ENCODE measurements around the gene LRRC46. TPM values are rescaled to one million over a fixed set of nuclear protein-coding genes. Genes with fewer than 3 reads are reported as not detected.

Gene LRRC46
- total RNA-seq, 1 experiment from 2014 or later = 0.39 TPM

DNA sequence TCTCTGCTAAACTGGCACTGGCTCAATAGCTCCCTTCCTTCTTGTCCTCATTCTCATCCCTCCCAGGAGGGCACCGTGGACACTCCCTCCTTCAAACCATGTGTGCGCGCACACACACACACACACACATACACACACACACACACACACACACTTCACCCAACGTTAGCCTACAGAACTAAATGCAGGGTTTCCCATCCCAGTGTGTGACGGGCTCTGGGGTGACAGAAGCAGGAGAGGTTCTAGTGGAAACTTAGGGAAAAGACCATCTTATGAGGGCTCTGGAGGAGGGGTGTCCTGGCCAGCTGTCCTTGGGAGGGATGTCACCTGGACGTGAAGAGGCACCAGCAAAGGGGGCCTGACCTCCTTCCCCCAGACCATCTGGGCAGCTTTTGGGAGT, 29.6 kb upstream of the LRRC46 start:
- ChIA-PET POLR2A (interaction anchor here (1.3 kb wide), 1 partner anchor 12 kb away, joined by 3 read pairs; no protein-coding TSS in a partner anchor), CTCF (interaction anchor here (0.6 to 1.7 kb wide), 12 partner anchors 12 to 169 kb away, joined by 3 to 6 read pairs (median 4); partner anchors contain the start of genes CDK5RAP3, OSBPL7 and TBX21)
- peaks cover 2% of the 10 kb centered on the region; the same call in 1 of the 2 replicates for H3K27me3 Mint-ChIP-seq (ENCODE audit: low read depth)
- H3K4me3 Mint-ChIP-seq = no peak overlapping the region
- no peaks in the 10 kb centered on the region for H3K9me3 Mint-ChIP-seq
- TF ChIP-seq GTF2I (CRISPR knock-in tag; conservative IDR thresholded peaks at IDR 0.05) = no peak
- no peak for TF ChIP-seq KAT7 (CRISPR knock-in tag; IDR thresholded peaks at IDR 0.05; ENCODE audit: borderline replicate concordance)
- no peak for TF ChIP-seq NR2C2 (CRISPR knock-in tag; IDR thresholded peaks at IDR 0.05)
- TF ChIP-seq ZNF219 (CRISPR knock-in tag; IDR thresholded peaks at IDR 0.05; ENCODE audit: borderline replicate concordance) = no peak
- no peaks in the 10 kb centered on the region for H3K4me1 Mint-ChIP-seq
- DNase-seq (ENCODE audit: low spot score) (no peak), ATAC-seq (no peak)
- H3K27ac Mint-ChIP-seq = no peak overlapping the region
- no peaks in the 10 kb centered on the region for H3K36me3 Mint-ChIP-seq

DNA sequence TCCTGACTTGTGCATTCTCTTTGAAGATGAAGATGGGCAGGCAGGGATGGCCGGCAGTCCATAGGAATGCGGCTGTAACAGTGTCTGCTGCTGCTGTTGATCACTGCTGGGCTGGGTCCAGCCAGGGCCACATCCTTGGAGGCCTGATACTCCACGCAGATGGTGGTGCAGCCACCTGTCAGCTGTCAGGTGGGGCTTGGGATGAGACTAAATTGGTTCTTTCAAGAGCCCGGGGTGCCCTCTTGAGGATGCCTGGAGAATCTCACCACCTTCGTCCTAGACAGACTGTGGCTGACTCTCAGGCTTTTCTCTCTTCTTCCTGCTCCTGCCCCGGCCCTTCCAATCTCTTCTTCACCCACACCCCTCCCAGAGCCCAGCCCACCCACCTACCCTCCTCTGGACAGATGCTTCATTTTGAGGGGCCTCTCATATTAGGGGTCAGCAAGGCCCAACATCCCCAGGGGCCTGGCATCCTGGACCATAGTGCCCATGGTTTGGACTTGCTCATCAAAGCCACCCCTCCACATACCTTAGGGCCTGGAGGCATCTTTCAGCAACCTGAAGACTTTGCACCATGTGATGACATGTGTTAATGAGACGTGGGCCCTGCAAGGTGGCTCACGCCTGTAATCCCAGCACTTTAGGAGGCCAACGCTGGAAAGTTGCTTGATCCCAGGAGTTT, 29.0 kb upstream of the LRRC46 start:
- POLR2A ChIA-PET = interaction anchor here (1.3 kb wide), 1 partner anchor 13 kb away, joined by 3 read pairs; no protein-coding TSS in a partner anchor
- Mint-ChIP-seq H3K27me3 (ENCODE audit: low read depth) (peaks cover 2% of the 10 kb centered on the region; the same call in 1 of the 2 replicates), H3K4me3 (no peak overlapping the region), H3K4me1 (no peaks in the 10 kb centered on the region), H3K27ac (no peak overlapping the region), H3K9me3 (no peaks in the 10 kb centered on the region), H3K36me3 (no peaks in the 10 kb centered on the region)
- CTCF ChIA-PET = interaction anchor here (0.6 to 1.7 kb wide), 11 partner anchors 13 to 168 kb away, joined by 3 to 6 read pairs (median 4); partner anchors contain the start of genes CDK5RAP3, OSBPL7 and TBX21
- TF ChIP-seq, protein P1, sequence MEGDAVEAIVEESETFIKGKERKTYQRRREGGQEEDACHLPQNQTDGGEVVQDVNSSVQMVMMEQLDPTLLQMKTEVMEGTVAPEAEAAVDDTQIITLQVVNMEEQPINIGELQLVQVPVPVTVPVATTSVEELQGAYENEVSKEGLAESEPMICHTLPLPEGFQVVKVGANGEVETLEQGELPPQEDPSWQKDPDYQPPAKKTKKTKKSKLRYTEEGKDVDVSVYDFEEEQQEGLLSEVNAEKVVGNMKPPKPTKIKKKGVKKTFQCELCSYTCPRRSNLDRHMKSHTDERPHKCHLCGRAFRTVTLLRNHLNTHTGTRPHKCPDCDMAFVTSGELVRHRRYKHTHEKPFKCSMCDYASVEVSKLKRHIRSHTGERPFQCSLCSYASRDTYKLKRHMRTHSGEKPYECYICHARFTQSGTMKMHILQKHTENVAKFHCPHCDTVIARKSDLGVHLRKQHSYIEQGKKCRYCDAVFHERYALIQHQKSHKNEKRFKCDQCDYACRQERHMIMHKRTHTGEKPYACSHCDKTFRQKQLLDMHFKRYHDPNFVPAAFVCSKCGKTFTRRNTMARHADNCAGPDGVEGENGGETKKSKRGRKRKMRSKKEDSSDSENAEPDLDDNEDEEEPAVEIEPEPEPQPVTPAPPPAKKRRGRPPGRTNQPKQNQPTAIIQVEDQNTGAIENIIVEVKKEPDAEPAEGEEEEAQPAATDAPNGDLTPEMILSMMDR (IDR thresholded peaks at IDR 0.05) = peak; percentile 49; the same call in 1 of the 2 replicates
- TF ChIP-seq ZBTB21 (CRISPR knock-in tag; IDR thresholded peaks at IDR 0.05; ENCODE audit: borderline replicate concordance) = no peak
- DNase-seq (ENCODE audit: low spot score) = peak; percentile 75
- ATAC-seq = peak; percentile 94

DNA sequence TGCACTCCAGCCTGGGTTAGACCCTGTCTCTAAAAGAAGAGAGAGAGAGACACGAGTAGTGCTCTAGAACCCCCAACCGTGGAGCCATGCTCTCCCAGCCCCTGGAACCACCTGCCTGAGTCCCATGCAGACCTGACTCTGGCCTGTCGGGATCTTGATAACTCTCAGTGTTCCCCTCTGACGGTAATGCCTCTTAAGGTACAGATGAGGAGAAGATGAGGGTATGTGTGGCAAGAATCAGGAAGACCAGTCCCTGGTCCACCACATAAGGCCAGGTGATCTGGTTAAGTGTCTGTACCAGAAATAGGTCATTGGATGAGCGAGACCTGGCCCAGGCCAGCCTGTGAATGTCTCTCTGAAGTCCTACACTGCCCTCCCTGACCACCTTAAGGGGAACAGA, 28.3 kb upstream of the LRRC46 start:
- POLR2A ChIA-PET = no interaction called here
- no peaks in the 10 kb centered on the region for H3K9me3 Mint-ChIP-seq
- CTCF ChIA-PET = interaction anchor here (1.4 kb wide), 1 partner anchor 61 kb away, joined by 3 read pairs; no protein-coding TSS in a partner anchor
- ATAC-seq = no peak
- H3K27me3 Mint-ChIP-seq (ENCODE audit: low read depth) = peaks cover 2% of the 10 kb centered on the region; the same call in 1 of the 2 replicates
- no peak overlapping the region for H3K4me3 Mint-ChIP-seq
- DNase-seq (ENCODE audit: low spot score) = no peak
- TF ChIP-seq, protein P2, sequence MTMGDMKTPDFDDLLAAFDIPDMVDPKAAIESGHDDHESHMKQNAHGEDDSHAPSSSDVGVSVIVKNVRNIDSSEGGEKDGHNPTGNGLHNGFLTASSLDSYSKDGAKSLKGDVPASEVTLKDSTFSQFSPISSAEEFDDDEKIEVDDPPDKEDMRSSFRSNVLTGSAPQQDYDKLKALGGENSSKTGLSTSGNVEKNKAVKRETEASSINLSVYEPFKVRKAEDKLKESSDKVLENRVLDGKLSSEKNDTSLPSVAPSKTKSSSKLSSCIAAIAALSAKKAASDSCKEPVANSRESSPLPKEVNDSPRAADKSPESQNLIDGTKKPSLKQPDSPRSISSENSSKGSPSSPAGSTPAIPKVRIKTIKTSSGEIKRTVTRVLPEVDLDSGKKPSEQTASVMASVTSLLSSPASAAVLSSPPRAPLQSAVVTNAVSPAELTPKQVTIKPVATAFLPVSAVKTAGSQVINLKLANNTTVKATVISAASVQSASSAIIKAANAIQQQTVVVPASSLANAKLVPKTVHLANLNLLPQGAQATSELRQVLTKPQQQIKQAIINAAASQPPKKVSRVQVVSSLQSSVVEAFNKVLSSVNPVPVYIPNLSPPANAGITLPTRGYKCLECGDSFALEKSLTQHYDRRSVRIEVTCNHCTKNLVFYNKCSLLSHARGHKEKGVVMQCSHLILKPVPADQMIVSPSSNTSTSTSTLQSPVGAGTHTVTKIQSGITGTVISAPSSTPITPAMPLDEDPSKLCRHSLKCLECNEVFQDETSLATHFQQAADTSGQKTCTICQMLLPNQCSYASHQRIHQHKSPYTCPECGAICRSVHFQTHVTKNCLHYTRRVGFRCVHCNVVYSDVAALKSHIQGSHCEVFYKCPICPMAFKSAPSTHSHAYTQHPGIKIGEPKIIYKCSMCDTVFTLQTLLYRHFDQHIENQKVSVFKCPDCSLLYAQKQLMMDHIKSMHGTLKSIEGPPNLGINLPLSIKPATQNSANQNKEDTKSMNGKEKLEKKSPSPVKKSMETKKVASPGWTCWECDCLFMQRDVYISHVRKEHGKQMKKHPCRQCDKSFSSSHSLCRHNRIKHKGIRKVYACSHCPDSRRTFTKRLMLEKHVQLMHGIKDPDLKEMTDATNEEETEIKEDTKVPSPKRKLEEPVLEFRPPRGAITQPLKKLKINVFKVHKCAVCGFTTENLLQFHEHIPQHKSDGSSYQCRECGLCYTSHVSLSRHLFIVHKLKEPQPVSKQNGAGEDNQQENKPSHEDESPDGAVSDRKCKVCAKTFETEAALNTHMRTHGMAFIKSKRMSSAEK (CRISPR knock-in tag; IDR thresholded peaks at IDR 0.05; ENCODE audit: borderline replicate concordance) = no peak
- TF ChIP-seq NR1H2 (CRISPR knock-in tag; IDR thresholded peaks at IDR 0.05) = no peak
- no peak for TF ChIP-seq RELA (CRISPR knock-in tag; IDR thresholded peaks at IDR 0.05; ENCODE audit: borderline replicate concordance)
- TF ChIP-seq, protein P3, sequence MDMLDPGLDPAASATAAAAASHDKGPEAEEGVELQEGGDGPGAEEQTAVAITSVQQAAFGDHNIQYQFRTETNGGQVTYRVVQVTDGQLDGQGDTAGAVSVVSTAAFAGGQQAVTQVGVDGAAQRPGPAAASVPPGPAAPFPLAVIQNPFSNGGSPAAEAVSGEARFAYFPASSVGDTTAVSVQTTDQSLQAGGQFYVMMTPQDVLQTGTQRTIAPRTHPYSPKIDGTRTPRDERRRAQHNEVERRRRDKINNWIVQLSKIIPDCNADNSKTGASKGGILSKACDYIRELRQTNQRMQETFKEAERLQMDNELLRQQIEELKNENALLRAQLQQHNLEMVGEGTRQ (CRISPR knock-in tag; IDR thresholded peaks at IDR 0.05) = no peak
- TF ChIP-seq ZNF416 (CRISPR knock-in tag; IDR thresholded peaks at IDR 0.05) = no peak
- TF ChIP-seq, protein P4, sequence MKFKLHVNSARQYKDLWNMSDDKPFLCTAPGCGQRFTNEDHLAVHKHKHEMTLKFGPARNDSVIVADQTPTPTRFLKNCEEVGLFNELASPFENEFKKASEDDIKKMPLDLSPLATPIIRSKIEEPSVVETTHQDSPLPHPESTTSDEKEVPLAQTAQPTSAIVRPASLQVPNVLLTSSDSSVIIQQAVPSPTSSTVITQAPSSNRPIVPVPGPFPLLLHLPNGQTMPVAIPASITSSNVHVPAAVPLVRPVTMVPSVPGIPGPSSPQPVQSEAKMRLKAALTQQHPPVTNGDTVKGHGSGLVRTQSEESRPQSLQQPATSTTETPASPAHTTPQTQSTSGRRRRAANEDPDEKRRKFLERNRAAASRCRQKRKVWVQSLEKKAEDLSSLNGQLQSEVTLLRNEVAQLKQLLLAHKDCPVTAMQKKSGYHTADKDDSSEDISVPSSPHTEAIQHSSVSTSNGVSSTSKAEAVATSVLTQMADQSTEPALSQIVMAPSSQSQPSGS (CRISPR knock-in tag; IDR thresholded peaks at IDR 0.05; ENCODE audit: borderline replicate concordance, low read depth) = no peak
- no peak for TF ChIP-seq SP1 (CRISPR knock-in tag; conservative IDR thresholded peaks at IDR 0.05)
- TF ChIP-seq, protein P5, sequence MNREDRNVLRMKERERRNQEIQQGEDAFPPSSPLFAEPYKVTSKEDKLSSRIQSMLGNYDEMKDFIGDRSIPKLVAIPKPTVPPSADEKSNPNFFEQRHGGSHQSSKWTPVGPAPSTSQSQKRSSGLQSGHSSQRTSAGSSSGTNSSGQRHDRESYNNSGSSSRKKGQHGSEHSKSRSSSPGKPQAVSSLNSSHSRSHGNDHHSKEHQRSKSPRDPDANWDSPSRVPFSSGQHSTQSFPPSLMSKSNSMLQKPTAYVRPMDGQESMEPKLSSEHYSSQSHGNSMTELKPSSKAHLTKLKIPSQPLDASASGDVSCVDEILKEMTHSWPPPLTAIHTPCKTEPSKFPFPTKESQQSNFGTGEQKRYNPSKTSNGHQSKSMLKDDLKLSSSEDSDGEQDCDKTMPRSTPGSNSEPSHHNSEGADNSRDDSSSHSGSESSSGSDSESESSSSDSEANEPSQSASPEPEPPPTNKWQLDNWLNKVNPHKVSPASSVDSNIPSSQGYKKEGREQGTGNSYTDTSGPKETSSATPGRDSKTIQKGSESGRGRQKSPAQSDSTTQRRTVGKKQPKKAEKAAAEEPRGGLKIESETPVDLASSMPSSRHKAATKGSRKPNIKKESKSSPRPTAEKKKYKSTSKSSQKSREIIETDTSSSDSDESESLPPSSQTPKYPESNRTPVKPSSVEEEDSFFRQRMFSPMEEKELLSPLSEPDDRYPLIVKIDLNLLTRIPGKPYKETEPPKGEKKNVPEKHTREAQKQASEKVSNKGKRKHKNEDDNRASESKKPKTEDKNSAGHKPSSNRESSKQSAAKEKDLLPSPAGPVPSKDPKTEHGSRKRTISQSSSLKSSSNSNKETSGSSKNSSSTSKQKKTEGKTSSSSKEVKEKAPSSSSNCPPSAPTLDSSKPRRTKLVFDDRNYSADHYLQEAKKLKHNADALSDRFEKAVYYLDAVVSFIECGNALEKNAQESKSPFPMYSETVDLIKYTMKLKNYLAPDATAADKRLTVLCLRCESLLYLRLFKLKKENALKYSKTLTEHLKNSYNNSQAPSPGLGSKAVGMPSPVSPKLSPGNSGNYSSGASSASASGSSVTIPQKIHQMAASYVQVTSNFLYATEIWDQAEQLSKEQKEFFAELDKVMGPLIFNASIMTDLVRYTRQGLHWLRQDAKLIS (CRISPR knock-in tag; IDR thresholded peaks at IDR 0.05; ENCODE audit: borderline replicate concordance) = no peak
- no peak for TF ChIP-seq SOX15 (CRISPR knock-in tag; IDR thresholded peaks at IDR 0.05)
- TF ChIP-seq ZBTB21 (CRISPR knock-in tag; IDR thresholded peaks at IDR 0.05; ENCODE audit: borderline replicate concordance) = no peak
- TF ChIP-seq, protein P6, sequence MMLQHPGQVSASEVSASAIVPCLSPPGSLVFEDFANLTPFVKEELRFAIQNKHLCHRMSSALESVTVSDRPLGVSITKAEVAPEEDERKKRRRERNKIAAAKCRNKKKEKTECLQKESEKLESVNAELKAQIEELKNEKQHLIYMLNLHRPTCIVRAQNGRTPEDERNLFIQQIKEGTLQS (CRISPR knock-in tag; conservative IDR thresholded peaks at IDR 0.05) = no peak
- TF ChIP-seq, protein P7, sequence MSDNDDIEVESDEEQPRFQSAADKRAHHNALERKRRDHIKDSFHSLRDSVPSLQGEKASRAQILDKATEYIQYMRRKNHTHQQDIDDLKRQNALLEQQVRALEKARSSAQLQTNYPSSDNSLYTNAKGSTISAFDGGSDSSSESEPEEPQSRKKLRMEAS (CRISPR knock-in tag; IDR thresholded peaks at IDR 0.05) = no peak
- no peaks in the 10 kb centered on the region for H3K36me3 Mint-ChIP-seq
- H3K27ac Mint-ChIP-seq = no peak overlapping the region
- no peaks in the 10 kb centered on the region for H3K4me1 Mint-ChIP-seq
